ENCODE results near the gene SEMA4D.

The SEMA4D gene

DNA sequence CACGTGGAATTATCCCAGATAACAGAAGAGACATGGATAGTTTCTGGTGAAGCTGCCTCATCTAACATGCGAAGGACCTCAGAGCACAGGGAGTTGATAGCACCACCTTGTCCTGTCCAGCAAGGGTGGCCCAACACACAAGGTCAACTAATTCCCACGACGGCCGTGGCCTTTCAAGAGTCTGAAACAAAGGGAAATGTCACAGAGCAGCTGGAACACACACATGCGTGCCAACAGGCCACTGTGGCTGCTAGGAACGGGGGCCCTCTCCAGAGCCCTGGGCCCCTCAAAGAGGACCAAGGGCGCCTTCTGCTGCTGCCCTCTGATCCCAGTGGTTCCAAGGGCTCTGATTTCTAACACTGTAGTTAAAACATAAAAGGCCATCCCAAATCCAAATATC is 128.9 kb downstream of the SEMA4D start:
- no peak overlapping the region for H3K4me3 ChIP-seq (ENCODE audit: low read depth, low read length)
- no peak for TF ChIP-seq MYC (IDR thresholded peaks at IDR 0.05; ENCODE audit: low read depth, low read length)
- TF ChIP-seq, protein P1, sequence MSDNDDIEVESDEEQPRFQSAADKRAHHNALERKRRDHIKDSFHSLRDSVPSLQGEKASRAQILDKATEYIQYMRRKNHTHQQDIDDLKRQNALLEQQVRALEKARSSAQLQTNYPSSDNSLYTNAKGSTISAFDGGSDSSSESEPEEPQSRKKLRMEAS (IDR thresholded peaks at IDR 0.05; ENCODE audit: low read depth, low read length), result no peak
- no peak for TF ChIP-seq POLR2A (IDR thresholded peaks at IDR 0.05; ENCODE audit: extremely low read depth, insufficient read length)
- TF ChIP-seq, protein P2, sequence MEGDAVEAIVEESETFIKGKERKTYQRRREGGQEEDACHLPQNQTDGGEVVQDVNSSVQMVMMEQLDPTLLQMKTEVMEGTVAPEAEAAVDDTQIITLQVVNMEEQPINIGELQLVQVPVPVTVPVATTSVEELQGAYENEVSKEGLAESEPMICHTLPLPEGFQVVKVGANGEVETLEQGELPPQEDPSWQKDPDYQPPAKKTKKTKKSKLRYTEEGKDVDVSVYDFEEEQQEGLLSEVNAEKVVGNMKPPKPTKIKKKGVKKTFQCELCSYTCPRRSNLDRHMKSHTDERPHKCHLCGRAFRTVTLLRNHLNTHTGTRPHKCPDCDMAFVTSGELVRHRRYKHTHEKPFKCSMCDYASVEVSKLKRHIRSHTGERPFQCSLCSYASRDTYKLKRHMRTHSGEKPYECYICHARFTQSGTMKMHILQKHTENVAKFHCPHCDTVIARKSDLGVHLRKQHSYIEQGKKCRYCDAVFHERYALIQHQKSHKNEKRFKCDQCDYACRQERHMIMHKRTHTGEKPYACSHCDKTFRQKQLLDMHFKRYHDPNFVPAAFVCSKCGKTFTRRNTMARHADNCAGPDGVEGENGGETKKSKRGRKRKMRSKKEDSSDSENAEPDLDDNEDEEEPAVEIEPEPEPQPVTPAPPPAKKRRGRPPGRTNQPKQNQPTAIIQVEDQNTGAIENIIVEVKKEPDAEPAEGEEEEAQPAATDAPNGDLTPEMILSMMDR (IDR thresholded peaks at IDR 0.05; ENCODE audit: low read depth, low read length), result no peak
- no peak for DNase-seq (ENCODE audit: low read depth)

DNA sequence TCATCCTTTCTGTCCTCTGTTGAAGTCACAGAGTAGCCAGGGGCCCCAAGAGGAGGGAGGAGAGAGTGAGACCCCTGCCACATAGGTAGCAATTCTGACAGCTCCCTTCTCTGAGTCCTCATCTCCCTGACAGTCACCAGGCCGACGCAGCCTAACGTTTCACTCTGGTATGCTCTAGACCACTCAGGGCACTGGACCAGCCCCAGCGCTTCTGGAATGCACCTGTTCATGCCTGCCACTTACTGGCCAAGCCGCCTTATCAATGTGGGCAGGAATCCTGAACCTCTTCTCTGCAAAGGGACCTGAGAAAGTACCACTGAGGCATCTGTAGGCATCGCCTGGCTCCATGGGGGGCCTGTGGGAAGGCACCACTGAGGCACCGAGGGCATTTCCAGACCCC is 129.4 kb downstream of the SEMA4D start:
- TF ChIP-seq MYC (IDR thresholded peaks at IDR 0.05; ENCODE audit: low read depth, low read length) (no peak), POLR2A (IDR thresholded peaks at IDR 0.05; ENCODE audit: extremely low read depth, insufficient read length) (no peak)
- TF ChIP-seq, protein P2 (IDR thresholded peaks at IDR 0.05; ENCODE audit: low read depth, low read length), result no peak
- TF ChIP-seq, protein P1 (IDR thresholded peaks at IDR 0.05; ENCODE audit: low read depth, low read length), result no peak
- H3K4me3 ChIP-seq (ENCODE audit: low read depth, low read length), result no peak overlapping the region
- no peak for DNase-seq (ENCODE audit: low read depth)

DNA sequence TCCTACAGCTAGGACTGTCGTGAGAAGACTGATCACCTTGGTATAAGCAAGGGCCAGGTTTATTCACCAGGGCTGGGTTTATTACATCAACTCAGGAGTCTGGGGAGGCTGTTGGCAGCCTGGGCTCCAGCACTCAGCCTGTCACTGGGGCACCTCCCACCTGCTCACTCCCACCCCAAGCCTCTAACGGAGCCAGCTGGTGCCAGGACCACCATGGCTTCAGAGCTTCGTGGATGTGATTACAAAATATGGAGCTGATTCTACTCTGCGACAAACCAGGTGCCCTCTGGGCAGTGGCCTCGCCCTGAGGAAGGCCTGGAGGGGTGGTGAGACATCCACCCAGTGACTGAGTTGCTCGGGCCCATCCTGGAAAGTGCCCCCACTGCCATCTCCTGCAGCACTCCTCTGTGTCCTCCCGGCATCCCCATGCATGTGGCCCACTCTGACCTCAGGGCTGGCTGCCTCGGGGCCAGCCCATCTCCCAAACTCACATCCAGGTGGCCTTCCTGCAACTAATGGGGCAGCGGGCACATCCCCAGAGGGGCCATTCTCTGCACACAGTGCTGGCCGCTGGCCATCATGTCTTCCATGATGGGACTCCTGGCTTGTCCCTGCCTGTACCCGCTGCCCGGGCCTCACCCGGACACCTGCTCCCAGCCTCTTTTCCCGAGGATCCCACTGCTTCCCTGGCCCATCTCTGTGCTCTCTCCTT is 130.0 kb downstream of the SEMA4D start:
- H3K4me3 ChIP-seq (ENCODE audit: low read depth, low read length), result no peak overlapping the region
- no peak for DNase-seq (ENCODE audit: low read depth)
- TF ChIP-seq, protein P1 (IDR thresholded peaks at IDR 0.05; ENCODE audit: low read depth, low read length), result no peak
- TF ChIP-seq POLR2A (IDR thresholded peaks at IDR 0.05; ENCODE audit: extremely low read depth, insufficient read length) (no peak), MYC (IDR thresholded peaks at IDR 0.05; ENCODE audit: low read depth, low read length) (no peak)
- TF ChIP-seq, protein P2 (IDR thresholded peaks at IDR 0.05; ENCODE audit: low read depth, low read length), result no peak

DNA sequence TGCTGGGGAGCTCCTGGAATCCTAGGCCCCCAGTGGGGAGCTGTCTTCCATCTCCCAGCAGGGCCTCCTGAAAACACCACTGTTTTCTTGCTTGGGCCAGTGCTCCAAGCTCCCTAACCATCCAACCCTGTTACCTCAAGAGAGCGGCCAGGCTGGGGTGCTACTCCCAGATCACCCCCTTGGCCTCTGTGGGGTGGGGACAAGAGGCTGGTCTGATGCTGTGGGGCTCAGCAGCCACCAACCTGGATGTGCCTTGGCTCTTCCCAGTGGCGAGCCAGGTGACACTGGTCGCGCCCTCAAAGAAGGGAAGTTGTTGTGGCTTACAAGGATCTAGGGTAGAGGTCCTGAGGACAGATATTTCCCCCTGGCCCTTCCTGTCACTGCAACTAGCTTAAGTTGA is 130.6 kb downstream of the SEMA4D start:
- DNase-seq (ENCODE audit: low read depth), result no peak
- H3K4me3 ChIP-seq (ENCODE audit: low read depth, low read length), result no peak overlapping the region
- TF ChIP-seq POLR2A (IDR thresholded peaks at IDR 0.05; ENCODE audit: extremely low read depth, insufficient read length) (no peak), MYC (IDR thresholded peaks at IDR 0.05; ENCODE audit: low read depth, low read length) (no peak)
- TF ChIP-seq, protein P1 (IDR thresholded peaks at IDR 0.05; ENCODE audit: low read depth, low read length), result no peak
- TF ChIP-seq, protein P2 (IDR thresholded peaks at IDR 0.05; ENCODE audit: low read depth, low read length), result no peak

DNA sequence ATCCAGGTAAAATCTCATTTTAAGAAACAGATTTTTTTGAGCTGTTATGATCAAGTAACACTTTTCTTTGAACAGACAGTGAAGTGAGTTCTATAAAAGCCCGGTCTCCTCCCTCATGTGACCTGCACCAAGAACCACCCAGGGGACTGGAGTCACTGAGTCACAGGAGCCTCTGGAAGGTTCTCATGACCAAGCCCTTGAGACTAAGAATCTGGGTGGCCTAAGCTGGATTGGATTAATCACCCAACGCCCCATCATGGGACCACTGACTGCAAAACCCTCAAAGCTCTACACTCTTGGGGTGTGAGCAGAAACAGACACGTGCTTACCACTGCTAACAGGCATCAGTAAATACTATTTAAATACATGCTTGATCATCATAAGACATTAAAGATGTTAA is 131.2 kb downstream of the SEMA4D start:
- no peak for TF ChIP-seq POLR2A (IDR thresholded peaks at IDR 0.05; ENCODE audit: extremely low read depth, insufficient read length)
- TF ChIP-seq, protein P1 (IDR thresholded peaks at IDR 0.05; ENCODE audit: low read depth, low read length), result no peak
- TF ChIP-seq, protein P2 (IDR thresholded peaks at IDR 0.05; ENCODE audit: low read depth, low read length), result no peak
- no peak for TF ChIP-seq MYC (IDR thresholded peaks at IDR 0.05; ENCODE audit: low read depth, low read length)
- DNase-seq (ENCODE audit: low read depth), result no peak

More for the DNA sequence above, 131.2 kb downstream of the SEMA4D start:
- H3K4me3 ChIP-seq (ENCODE audit: low read depth, low read length), result no peak overlapping the region

All from NB4 (cell line).